ENCODE data around the gene LSAMP. TPM values are rescaled to one million over a fixed set of nuclear protein-coding genes. Genes with fewer than 3 reads are reported as not detected.

Gene LSAMP
- total RNA-seq, 1 experiment from 2014 or later: 3.1 TPM

DNA sequence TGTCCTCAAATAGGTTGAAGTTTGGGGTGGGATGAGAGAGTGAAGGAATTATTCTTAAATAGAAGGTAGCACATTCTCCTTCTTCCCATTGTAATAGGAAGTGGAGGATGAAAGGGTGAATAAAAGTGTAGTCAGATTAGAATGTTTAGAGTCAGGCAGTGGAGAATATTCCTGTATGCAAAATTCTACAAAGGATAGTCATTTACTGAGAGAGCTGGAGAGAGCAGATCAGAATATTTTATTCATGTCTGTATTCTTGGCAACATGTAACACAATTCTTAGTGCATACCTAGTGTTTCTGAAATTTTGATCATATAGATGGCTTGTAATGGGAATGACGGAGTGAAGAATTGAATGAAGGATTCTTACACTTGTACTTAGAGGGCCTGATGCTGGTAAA, 139.1 kb downstream of the LSAMP start:
- Histone ChIP-seq H3K9me3 (ENCODE audit: control insufficient read depth, insufficient read depth, low read depth, low read length) (no peaks in the 10 kb centered on the region), H3K4me3 (ENCODE audit: low read depth in 2 of 2, low read length in 2 of 2) (no peak overlapping the region), H3K36me3 (ENCODE audit: control insufficient read depth, insufficient read depth, low read length) (no peaks in the 10 kb centered on the region), H3K27me3 (ENCODE audit: control insufficient read depth, insufficient read depth, low read length) (no peaks in the 10 kb centered on the region), H3K27ac (ENCODE audit: low read length) (no peak overlapping the region), H3K4me1 (ENCODE audit: control insufficient read depth, insufficient read depth, low read length) (no peaks in the 10 kb centered on the region)
- no TSS peak for BruUV-seq (replicated peaks)
- DNase-seq (ENCODE audit: low read depth, low spot score) (no peak), ATAC-seq (no peak)
- intact Hi-C loops (cut with micrococcal nuclease; ENCODE audit: unreplicated experiment) (no loop called here), in situ Hi-C loops (cut with HindIII; ENCODE audit: low pct_unique_long_range_greater_than_20kb, low sequenced_read_pairs) (no loop called here)
- CTCF ChIA-PET: no interaction called here
- POLR2A ChIA-PET: no interaction called here
- TF ChIP-seq POLR2AphosphoS5 (IDR thresholded peaks at IDR 0.05; ENCODE audit: low read depth, low read length): no peak
- TF ChIP-seq, protein P1, sequence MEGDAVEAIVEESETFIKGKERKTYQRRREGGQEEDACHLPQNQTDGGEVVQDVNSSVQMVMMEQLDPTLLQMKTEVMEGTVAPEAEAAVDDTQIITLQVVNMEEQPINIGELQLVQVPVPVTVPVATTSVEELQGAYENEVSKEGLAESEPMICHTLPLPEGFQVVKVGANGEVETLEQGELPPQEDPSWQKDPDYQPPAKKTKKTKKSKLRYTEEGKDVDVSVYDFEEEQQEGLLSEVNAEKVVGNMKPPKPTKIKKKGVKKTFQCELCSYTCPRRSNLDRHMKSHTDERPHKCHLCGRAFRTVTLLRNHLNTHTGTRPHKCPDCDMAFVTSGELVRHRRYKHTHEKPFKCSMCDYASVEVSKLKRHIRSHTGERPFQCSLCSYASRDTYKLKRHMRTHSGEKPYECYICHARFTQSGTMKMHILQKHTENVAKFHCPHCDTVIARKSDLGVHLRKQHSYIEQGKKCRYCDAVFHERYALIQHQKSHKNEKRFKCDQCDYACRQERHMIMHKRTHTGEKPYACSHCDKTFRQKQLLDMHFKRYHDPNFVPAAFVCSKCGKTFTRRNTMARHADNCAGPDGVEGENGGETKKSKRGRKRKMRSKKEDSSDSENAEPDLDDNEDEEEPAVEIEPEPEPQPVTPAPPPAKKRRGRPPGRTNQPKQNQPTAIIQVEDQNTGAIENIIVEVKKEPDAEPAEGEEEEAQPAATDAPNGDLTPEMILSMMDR (IDR thresholded peaks at IDR 0.05): no peak
- TF ChIP-seq, protein P2, sequence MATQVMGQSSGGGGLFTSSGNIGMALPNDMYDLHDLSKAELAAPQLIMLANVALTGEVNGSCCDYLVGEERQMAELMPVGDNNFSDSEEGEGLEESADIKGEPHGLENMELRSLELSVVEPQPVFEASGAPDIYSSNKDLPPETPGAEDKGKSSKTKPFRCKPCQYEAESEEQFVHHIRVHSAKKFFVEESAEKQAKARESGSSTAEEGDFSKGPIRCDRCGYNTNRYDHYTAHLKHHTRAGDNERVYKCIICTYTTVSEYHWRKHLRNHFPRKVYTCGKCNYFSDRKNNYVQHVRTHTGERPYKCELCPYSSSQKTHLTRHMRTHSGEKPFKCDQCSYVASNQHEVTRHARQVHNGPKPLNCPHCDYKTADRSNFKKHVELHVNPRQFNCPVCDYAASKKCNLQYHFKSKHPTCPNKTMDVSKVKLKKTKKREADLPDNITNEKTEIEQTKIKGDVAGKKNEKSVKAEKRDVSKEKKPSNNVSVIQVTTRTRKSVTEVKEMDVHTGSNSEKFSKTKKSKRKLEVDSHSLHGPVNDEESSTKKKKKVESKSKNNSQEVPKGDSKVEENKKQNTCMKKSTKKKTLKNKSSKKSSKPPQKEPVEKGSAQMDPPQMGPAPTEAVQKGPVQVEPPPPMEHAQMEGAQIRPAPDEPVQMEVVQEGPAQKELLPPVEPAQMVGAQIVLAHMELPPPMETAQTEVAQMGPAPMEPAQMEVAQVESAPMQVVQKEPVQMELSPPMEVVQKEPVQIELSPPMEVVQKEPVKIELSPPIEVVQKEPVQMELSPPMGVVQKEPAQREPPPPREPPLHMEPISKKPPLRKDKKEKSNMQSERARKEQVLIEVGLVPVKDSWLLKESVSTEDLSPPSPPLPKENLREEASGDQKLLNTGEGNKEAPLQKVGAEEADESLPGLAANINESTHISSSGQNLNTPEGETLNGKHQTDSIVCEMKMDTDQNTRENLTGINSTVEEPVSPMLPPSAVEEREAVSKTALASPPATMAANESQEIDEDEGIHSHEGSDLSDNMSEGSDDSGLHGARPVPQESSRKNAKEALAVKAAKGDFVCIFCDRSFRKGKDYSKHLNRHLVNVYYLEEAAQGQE (IDR thresholded peaks at IDR 0.05; ENCODE audit: insufficient read depth in 1 of 2, low read depth in 2 of 2, low read length in 1 of 2): no peak
- no peak for TF ChIP-seq TCF7L2 (IDR thresholded peaks at IDR 0.05; ENCODE audit: low read depth, low read length)
- TF ChIP-seq SIN3A (IDR thresholded peaks at IDR 0.05; ENCODE audit: borderline replicate concordance, insufficient read depth, low read depth, low read length): no peak

DNA sequence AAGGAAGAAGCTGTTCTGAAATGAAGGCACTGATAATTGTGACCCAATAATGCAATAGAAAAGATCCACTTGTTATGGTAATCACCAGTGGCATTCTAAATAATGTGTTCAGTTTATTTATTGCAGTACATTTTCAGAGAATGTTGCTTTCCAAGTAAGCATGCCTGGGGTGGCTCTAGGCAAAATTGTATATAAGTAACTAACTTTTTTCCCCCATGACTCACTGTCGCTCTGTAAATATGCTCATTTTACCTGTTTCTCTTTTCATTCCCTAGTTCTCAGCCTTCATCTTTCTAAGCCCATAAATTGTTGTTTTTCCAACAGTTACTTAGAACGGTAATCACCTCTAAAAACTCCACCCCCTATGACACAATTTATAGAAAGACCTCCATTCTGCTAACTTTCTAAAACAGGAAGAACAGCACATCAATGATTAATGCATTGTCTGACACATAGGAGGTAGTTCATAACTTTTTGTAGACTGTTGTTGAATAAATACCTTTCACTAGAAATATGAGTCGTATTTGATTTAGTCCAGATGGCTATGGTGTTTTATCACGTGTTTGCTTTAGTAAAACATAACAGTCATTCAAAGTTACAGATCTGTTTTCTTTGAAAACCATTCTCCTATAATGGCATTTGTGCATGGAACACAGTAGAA, 143.1 kb downstream of the LSAMP start:
- DNase-seq (ENCODE audit: low read depth, low spot score): no peak
- intact Hi-C loops (cut with micrococcal nuclease; ENCODE audit: unreplicated experiment): no loop called here
- Histone ChIP-seq H3K9me3 (ENCODE audit: control insufficient read depth, insufficient read depth, low read depth, low read length) (no peaks in the 10 kb centered on the region), H3K27me3 (ENCODE audit: control insufficient read depth, insufficient read depth, low read length) (no peaks in the 10 kb centered on the region), H3K27ac (ENCODE audit: low read length) (no peak overlapping the region), H3K36me3 (ENCODE audit: control insufficient read depth, insufficient read depth, low read length) (no peaks in the 10 kb centered on the region), H3K4me3 (ENCODE audit: low read depth in 2 of 2, low read length in 2 of 2) (no peak overlapping the region), H3K4me1 (ENCODE audit: control insufficient read depth, insufficient read depth, low read length) (no peaks in the 10 kb centered on the region)
- TF ChIP-seq TCF7L2 (IDR thresholded peaks at IDR 0.05; ENCODE audit: low read depth, low read length) (no peak), SIN3A (IDR thresholded peaks at IDR 0.05; ENCODE audit: borderline replicate concordance, insufficient read depth, low read depth, low read length) (no peak), POLR2AphosphoS5 (IDR thresholded peaks at IDR 0.05; ENCODE audit: low read depth, low read length) (no peak)
- TF ChIP-seq, protein P2 (IDR thresholded peaks at IDR 0.05; ENCODE audit: insufficient read depth in 1 of 2, low read depth in 2 of 2, low read length in 1 of 2): no peak
- TF ChIP-seq, protein P1 (IDR thresholded peaks at IDR 0.05): no peak
- no TSS peak for BruUV-seq (replicated peaks)
- ChIA-PET CTCF (no interaction called here), POLR2A (no interaction called here)
- ATAC-seq: no peak
- in situ Hi-C loops (cut with HindIII; ENCODE audit: low pct_unique_long_range_greater_than_20kb, low sequenced_read_pairs): no loop called here
